GM18505 (cell line): ENCODE measurements around the gene RNF11.

Experiments used
- ATAC-seq: cut with Tn5 transposase; IDR thresholded peaks from one replicate; pipeline ENCODE4 v1.9.1; 2021; ENCODE audit not compliant: unreplicated experiment
- POLR2A ChIP-seq: IDR thresholded peaks from 4 replicates; pipeline ENCODE4 v1.6.1; 2011; ENCODE audit warnings: borderline replicate concordance; ENCODE audit not compliant: insufficient read depth, insufficient read length; ENCODE audit errors: extremely low read depth

RNF11 gene

DNA sequence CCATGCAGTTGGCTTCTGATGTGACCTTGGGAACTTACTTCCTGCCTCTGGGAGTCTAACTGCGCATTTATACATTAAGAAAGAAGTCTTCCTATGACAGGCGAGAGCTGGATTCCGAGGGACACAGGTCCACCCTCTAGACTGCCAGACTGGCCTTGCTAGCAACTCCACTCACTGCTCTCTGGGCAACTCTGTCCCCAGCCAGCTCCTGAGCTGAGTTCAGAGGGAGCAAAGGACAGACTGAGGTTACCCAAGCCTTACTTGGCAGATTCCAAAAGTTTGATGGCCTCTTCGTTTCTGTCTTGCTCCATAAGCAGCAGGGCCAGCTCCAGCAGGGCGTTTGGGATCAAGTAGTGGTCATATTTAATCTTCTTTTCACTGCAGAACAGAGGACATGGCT lies 52.5 kb downstream of the RNF11 start:
- TF ChIP-seq POLR2A: no peak

DNA sequence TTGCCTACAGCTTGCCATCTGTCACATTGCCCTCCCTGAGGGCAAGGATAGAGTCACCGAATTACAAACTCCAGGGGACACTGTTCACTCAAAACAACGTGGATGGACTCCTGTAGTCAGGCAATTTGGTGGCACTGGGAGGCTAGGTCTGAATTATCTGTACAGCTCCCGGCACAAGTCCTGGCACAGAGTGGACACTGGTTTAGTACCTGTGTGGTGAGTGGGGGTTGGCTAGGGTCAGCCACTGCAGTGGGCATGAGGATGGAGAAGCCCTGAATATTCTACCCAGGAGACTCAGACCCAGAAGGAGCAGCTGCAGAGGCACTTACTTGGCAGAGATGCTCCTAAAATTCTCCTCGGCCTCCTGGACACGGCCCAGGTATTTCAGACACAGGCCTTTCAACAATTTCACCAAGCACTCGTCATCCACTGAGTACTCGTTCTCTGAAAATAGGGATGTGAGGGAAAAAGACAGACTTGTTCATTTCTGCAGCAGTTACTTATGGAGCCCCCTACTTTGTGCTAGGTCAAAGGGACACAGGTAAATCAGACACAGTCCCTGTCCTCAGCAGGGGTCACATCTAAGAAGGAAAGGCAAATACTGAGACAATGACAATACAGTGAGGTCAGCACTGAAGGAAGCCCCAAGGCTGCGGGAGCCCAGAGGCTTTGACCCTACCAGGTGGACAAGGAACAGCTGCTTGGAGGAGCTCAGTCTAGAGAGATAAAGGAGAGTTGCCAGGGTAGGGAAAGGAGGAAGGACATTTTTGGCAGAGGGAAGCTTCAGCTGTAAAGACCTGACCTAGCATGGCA lies 53.8 kb downstream of the RNF11 start:
- no peak for TF ChIP-seq POLR2A

More for the DNA sequence above, 52.5 kb downstream of the RNF11 start:
- no peak for ATAC-seq

DNA sequence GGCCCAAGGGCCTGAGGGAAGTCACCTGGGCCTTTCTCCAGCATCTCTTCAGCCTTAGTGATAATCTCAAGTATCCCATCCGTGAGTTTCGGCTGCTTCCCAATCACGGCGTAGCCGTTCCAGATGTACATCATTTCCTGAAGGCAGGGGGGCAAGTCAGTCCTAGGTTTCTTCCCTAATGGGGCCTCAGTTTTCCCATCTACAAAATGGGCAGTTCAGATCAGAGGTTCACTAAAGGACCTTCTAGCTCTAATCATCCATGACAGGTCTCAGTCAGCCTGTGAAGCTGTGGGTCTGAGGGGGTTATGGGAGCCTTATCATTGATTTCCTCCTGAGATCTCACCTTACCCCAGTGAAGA lies 54.4 kb downstream of the RNF11 start:
- no peak for ATAC-seq
- no peak for TF ChIP-seq POLR2A

More for the DNA sequence above, 53.8 kb downstream of the RNF11 start:
- ATAC-seq: no peak

- TF ChIP-seq POLR2A: no peak
- no peak for ATAC-seq
Observed at GRCh38 chr1:51293898-51294515, 57.9 kb downstream of the RNF11 start.

DNA sequence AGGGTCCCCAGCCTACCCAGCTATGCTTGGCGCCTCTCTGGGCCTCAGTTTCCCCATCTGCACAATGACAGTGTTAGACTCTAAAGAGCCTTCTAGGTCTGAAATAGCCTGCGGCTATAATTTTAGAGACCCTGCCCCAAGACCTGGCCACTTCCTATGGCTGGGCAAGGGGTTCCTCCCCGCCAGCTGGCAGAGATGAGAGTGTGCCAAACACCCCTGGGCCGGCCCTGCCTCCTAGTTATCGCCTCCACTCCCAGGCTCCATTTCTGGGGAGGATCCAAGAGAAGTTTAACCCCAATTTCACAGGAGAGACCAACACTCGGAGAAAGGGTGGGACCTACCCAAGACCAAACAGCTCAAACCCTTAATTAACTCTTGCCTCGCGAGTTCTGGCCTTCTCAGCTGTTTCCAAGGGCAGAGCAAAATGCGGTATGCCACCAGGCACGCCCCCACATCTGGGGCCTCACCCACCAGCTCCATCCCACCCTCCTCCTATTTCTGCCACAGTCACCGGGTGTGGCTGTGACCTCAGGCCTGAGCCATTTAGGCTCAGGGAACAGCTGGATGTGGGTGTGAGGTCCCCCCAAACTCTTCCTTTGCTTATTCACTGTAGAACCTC lies 58.6 kb downstream of the RNF11 start:
- ATAC-seq: no peak
- no peak for TF ChIP-seq POLR2A

GRCh38 chr1:51295926-51296325 lies 59.9 kb downstream of the RNF11 start:
- no peak for TF ChIP-seq POLR2A
- ATAC-seq: no peak

- peak; percentile 35 for TF ChIP-seq POLR2A
- ATAC-seq: no peak
Observed at GRCh38 chr1:51296383-51297357, 60.6 kb downstream of the RNF11 start.

- ATAC-seq: no peak
- no peak for TF ChIP-seq POLR2A
Observed at GRCh38 chr1:51297401-51298321, 61.6 kb downstream of the RNF11 start.

DNA sequence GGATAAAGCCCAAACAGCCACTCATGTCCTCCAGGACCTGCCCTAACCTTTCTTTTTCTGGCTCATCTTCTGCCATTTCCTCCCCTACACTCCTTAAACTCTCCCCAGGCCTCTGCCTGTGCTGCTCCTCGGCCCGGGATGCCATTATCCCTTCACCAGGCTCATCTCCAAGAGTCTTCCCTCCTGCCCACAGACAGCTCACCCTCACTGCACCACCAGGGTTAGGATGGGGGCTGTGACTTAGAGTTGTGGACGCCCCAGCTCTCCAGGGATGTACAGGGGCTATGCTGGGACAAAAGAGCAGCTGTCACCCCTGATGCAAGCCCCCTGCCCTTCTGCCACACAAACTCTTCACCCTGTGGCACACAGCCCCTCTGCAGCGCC lies 62.2 kb downstream of the RNF11 start:
- no peak for ATAC-seq
- no peak for TF ChIP-seq POLR2A

GRCh38 chr1:51299185-51299885 lies 63.3 kb downstream of the RNF11 start:
- TF ChIP-seq POLR2A: no peak
- ATAC-seq: no peak

DNA sequence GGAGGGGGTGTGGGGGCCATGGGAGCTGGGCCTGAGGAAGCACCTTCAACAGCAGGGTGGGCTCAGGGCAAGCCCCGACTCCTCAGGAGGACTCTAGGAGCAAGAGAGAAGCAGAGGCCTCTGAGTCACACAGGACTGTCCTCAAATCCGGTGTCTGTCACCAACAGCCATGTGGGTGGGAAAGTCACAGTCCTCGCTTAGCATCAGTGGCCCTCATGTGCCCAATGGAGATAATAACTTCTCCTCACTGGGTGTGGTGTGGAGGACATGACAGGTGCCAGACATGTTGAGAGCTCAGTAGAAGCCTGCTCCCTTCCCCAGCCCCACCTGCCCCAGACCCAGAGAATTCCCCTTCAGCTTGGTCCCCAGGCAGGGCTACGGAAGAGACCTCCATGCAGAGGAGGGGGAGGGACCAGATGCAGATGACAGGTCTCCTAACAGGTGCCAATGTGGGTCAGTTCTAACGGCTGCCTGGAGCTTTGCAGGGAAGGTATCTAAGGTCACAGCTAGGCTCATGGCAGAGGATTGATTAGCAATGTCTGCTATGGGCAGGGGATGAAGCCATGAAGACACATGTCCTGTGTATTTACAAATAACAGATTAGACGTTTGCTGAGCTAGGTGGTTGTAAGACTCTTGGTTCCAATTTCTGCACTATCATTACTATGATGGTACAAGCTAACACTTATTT lies 64.1 kb downstream of the RNF11 start:
- no peak for ATAC-seq
- no peak for TF ChIP-seq POLR2A
